HepG2 (cell line): ENCODE measurements around the gene NDFIP2.

Source experiments
- ATF7-NPFF ChIP-seq: sonication (generic); formaldehyde crosslinking; IDR thresholded peaks from 2 replicates; pipeline ENCODE4 v1.8.1; 2023; ENCODE audit warnings: mild to moderate bottlenecking, low read depth, missing genetic modification reagents, moderate library complexity
- CHCHD3 ChIP-seq: sonication (generic); formaldehyde crosslinking; IDR thresholded peaks from 2 replicates; pipeline ENCODE4 v1.8.0; 2022; ENCODE audit warnings: mild to moderate bottlenecking, missing genetic modification reagents, moderate library complexity
- ETV5 ChIP-seq: IDR thresholded peaks from 2 replicates; pipeline ENCODE4 v1.6.1; 2018; ENCODE audit warnings: missing biosample characterization, missing genetic modification reagents, inconsistent platforms, borderline replicate concordance
- FOXA1 ChIP-seq, 2 experiments: fragments of 450-650 bp in 1 of 2; sonication (generic) in 1 of 2; formaldehyde crosslinking in 1 of 2; IDR thresholded peaks; 2 replicates each; pipeline versions ENCODE4 v1.4.0 to v1.6.1; 2016 to 2020; ENCODE audit warnings: missing genetic modification reagents in 1 of 2
- KDM1A ChIP-seq: IDR thresholded peaks from 2 replicates; pipeline ENCODE4 v1.6.1; 2016; ENCODE audit warnings: missing compliant biosample characterization
- PAX8 ChIP-seq: sonication (generic); formaldehyde crosslinking; IDR thresholded peaks from 2 replicates; pipeline ENCODE4 v1.8.0; 2022; ENCODE audit warnings: mild to moderate bottlenecking, missing genetic modification reagents, borderline replicate concordance
- TCF7 ChIP-seq: sonication (generic); IDR thresholded peaks from 2 replicates; pipeline ENCODE4 v1.6.1; 2016; ENCODE audit warnings: antibody characterized with exemption, low read depth
- TRIM24 ChIP-seq: sonication (generic); formaldehyde crosslinking; IDR thresholded peaks from 2 replicates; pipeline ENCODE4 v1.8.0; 2022; ENCODE audit warnings: mild to moderate bottlenecking, missing genetic modification reagents
- YY1 ChIP-seq: IDR thresholded peaks from 2 replicates; pipeline ENCODE4 v1.6.1; 2011; ENCODE audit warnings: low read length, low read depth, moderate library complexity, mild to moderate bottlenecking; ENCODE audit not compliant: insufficient read depth, insufficient replicate concordance
- ZBTB43 ChIP-seq: sonication (generic); formaldehyde crosslinking; conservative IDR thresholded peaks from 2 replicates; pipeline ENCODE4 v1.4.0; 2020; ENCODE audit warnings: missing genetic modification reagents
- ZNF747 ChIP-seq: sonication (generic); formaldehyde crosslinking; IDR thresholded peaks from 2 replicates; pipeline ENCODE4 v1.8.1; 2023; ENCODE audit warnings: missing genetic modification reagents, mild to moderate bottlenecking, borderline replicate concordance

GRCh38 chr13:79530270-79530669, 49.3 kb downstream of the NDFIP2 start:
- TF ChIP-seq KDM1A, result no peak
- no peak for TF ChIP-seq FOXA1 (IDR thresholded peaks at IDR 0.05)
- TF ChIP-seq FOXA1 (CRISPR knock-in tag; IDR thresholded peaks at IDR 0.05), result no peak
- no peak for TF ChIP-seq ATF7-NPFF (CRISPR knock-in tag)
- TF ChIP-seq PAX8 (CRISPR knock-in tag), result no peak
- TF ChIP-seq YY1, result no peak
- no peak for TF ChIP-seq ZBTB43 (CRISPR knock-in tag)
- TF ChIP-seq ETV5 (CRISPR knock-in tag), result no peak
- TF ChIP-seq ZNF747 (CRISPR knock-in tag), result no peak
- no peak for TF ChIP-seq TCF7
- no peak for TF ChIP-seq CHCHD3 (CRISPR knock-in tag)
- no peak for TF ChIP-seq TRIM24 (CRISPR knock-in tag)
